K562 (cell line): Measurements from ENCODE around the gene PEX3. TPM values are rescaled to one million over a fixed set of nuclear protein-coding genes. Genes with fewer than 3 reads are reported as not detected.

Experiments
- CHD1 ChIP-seq: fragments of 200-600 bp; sonication (generic); IDR thresholded peaks from one replicate; pipeline ENCODE4 v1.6.1; 2012; ENCODE audit warnings: mild to moderate bottlenecking, moderate library complexity, low read length, inconsistent platforms
- ELK1 ChIP-seq: sonication (generic); formaldehyde crosslinking; IDR thresholded peaks from 2 replicates; pipeline ENCODE4 v1.8.1; 2022; ENCODE audit warnings: missing genetic modification reagents
- FOXJ2 ChIP-seq: fragments of 200-800 bp; sonication (Bioruptor generic); IDR thresholded peaks from 2 replicates; pipeline ENCODE4 v1.6.1; 2016; ENCODE audit warnings: missing genetic modification characterization, missing compliant biosample characterization
- HEY1 ChIP-seq: fragments of 250-450 bp; sonication (Bioruptor Pico); IDR thresholded peaks from 2 replicates; pipeline ENCODE4 v1.5.0; 2020; ENCODE audit warnings: mild to moderate bottlenecking, moderate library complexity, borderline replicate concordance
- L3MBTL2 ChIP-seq: fragments of 450-650 bp; IDR thresholded peaks from 2 replicates; pipeline ENCODE4 v1.6.1; 2016; ENCODE audit warnings: mild to moderate bottlenecking, moderate library complexity
- NR4A1 ChIP-seq, 2 experiments: fragments of 250-450 bp in 1 of 2; fragments of 450-650 bp in 1 of 2; sonication (Bioruptor Pico) in 1 of 2; IDR thresholded peaks; 2 replicates each; pipeline versions ENCODE4 v1.4.0 to v1.6.1; 2016 to 2020; ENCODE audit warnings: mild to moderate bottlenecking in 2 of 2, missing compliant biosample characterization in 1 of 2, missing genetic modification characterization in 1 of 2, moderate library complexity in 1 of 2
- RBFOX2 ChIP-seq: fragments of 200-400 bp; formaldehyde crosslinking; IDR thresholded peaks from 2 replicates; pipeline ENCODE4 v1.6.1; 2017; ENCODE audit warnings: low read depth, mild to moderate bottlenecking, low read length, moderate library complexity
- REST ChIP-seq, 2 experiments: fragments of 450-650 bp; formaldehyde crosslinking in 1 of 2; IDR thresholded peaks; 2 replicates each; pipeline versions ENCODE4 v1.4.0 to v1.6.1; 2014 to 2020; ENCODE audit warnings: mild to moderate bottlenecking in 2 of 2, borderline replicate concordance in 1 of 2, low read depth in 1 of 2
- SP2 ChIP-seq: IDR thresholded peaks from 2 replicates; pipeline ENCODE4 v1.6.1; 2011; ENCODE audit warnings: mild to moderate bottlenecking, low read depth, low read length, moderate library complexity; ENCODE audit not compliant: poor library complexity, severe bottlenecking; ENCODE audit errors: extremely low read depth
- STAT5A ChIP-seq: IDR thresholded peaks from 2 replicates; pipeline ENCODE4 v1.6.1; 2012; ENCODE audit warnings: low read length, inconsistent platforms, borderline replicate concordance
- TRIM24 ChIP-seq, 2 experiments: fragments of 450-650 bp; IDR thresholded peaks; 2 replicates each; pipeline ENCODE4 v1.6.1; 2016
- WHSC1 ChIP-seq: IDR thresholded peaks from one replicate; pipeline ENCODE4 v1.6.1; 2012; ENCODE audit warnings: low read length, control low read depth, inconsistent platforms
- ZNF217 ChIP-seq: sonication (generic); formaldehyde crosslinking; IDR thresholded peaks from 2 replicates; pipeline ENCODE4 v1.8.0; 2022; ENCODE audit warnings: mild to moderate bottlenecking, missing genetic modification reagents
- ZNF512 ChIP-seq: IDR thresholded peaks from 2 replicates; pipeline ENCODE4 v1.6.1; 2016; ENCODE audit warnings: missing genetic modification characterization, missing compliant biosample characterization
- ZNF644 ChIP-seq: fragments of 200-800 bp; sonication (Bioruptor generic); IDR thresholded peaks from 2 replicates; pipeline ENCODE4 v1.6.1; 2016; ENCODE audit warnings: low read depth, missing genetic modification characterization, missing compliant biosample characterization
- polyA plus RNA-seq, 8 experiments: library from polyadenylated mRNA; depleted of rRNA in 4 of 8; stranded (reverse) in 5 of 8; unstranded in 3 of 8; fragments of >200 nt; fragmentation: Nextera tagmentation in 2 of 8; fragmentation: Illumina TruSeq in 1 of 8; extraction: Ambion mirVana in 2 of 8; extraction: Trizol in 1 of 8; gene quantifications; 2 replicates each; pipeline versions ENCODE4 v1.2.1 to v1.2.3, GENCODE V29; 2011 to 2014; ENCODE audit warnings: inconsistent platforms in 1 of 8, missing spikeins in 1 of 8
- total RNA-seq, 7 experiments: library from RNA; depleted of rRNA in 6 of 7; stranded (reverse); fragments of >200 nt in 6 of 7; fragmentation: Illumina TruSeq in 2 of 7; extraction: Trizol in 2 of 7; gene quantifications; 2 replicates each; pipeline versions ENCODE4 v1.2.1 to v1.2.3, GENCODE V29; 2011 to 2021; ENCODE audit warnings: low replicate concordance in 1 of 7

The PEX3 gene
- total and polyA plus RNA-seq, 9 of the 15 experiments (the other 6 are each of a cell fraction or from before 2014, with no cell fraction given), result 17.3 to 69.6 (median 32.7) TPM

- TF ChIP-seq REST (IDR thresholded peaks at IDR 0.05; ENCODE audit: borderline replicate concordance), result peak; percentile 37
- peak; percentile 52; the same call in 1 of the 2 replicates for TF ChIP-seq REST (CRISPR knock-in tag; IDR thresholded peaks at IDR 0.05; ENCODE audit: low read depth)
- peak; percentile 80 for TF ChIP-seq L3MBTL2
- TF ChIP-seq ZNF217 (CRISPR knock-in tag), result no peak
- TF ChIP-seq NR4A1 (CRISPR knock-in tag; IDR thresholded peaks at IDR 0.05), result 0 out of 2 replicates have a peak, but pooled peaks have one; percentile 32
- no peak for TF ChIP-seq NR4A1 (tag; IDR thresholded peaks at IDR 0.05)
- peak; percentile 88; the same call in 1 of the 2 replicates for TF ChIP-seq FOXJ2
- TF ChIP-seq STAT5A, result peak; percentile 24; the same call in 1 of the 2 replicates
- TF ChIP-seq CHD1, result no peak
- TF ChIP-seq ELK1 (CRISPR knock-in tag), result no peak
- no peak for TF ChIP-seq SP2
- no peak for TF ChIP-seq ZNF512 (tag)
- TF ChIP-seq WHSC1, result no peak
- 0 out of 2 replicates have a peak, but pooled peaks have one; percentile 28 for TF ChIP-seq ZNF644 (tag)
- TF ChIP-seq RBFOX2, result peak; percentile 98
- TF ChIP-seq HEY1 (CRISPR knock-in tag), result 0 out of 2 replicates have a peak, but pooled peaks have one; percentile 41
- peak; percentile 6 to 100; a peak in 2 of 4 replicates for TF ChIP-seq TRIM24 (IDR thresholded peaks at IDR 0.05)
Measured at GRCh38 chr6:143450453-143451371, at the start of gene PEX3, which contains the start of gene ADAT2 (continued).
